ENCODE data around the gene PACRG.

Gene PACRG

DNA sequence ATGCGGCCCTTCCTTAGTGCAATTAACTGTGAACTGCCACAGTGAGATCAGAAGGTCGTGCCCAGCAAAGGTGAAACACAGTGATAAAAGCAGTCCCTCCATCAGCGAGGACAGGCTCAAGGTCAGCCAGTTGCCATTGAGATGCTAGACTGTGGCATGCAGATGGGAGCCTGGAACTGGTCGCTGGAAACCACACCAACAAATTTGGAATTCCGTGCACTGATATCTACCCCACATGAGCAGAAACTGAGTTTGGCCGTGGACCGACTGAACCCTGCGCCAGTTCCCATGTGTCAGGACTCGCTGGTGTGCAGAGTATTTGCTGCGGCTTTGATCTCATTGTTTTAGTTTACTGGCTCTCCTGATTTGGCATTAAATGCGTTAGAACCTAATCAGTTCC lies 561.1 kb downstream of the PACRG start:
- no peak for DNase-seq (ENCODE audit: low read depth)

DNA sequence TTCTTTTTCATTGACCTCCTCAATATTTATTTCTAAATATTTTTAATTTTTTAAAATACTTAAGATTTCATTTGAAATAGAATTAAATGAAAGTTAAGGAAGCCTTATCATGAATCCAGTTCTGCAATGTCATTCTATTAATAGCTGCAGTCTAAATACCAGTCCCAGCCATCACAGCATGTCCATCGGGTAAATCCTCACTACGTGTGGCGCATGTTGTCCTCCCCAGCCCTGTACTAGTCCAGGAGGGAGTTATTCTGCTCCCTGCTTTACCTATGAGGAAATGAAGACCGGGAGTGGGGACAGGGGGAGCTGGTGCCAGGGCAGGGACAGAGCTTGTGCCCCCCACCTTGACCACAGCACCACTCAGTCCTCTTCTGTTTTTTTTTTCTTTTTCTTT lies 561.7 kb downstream of the PACRG start:
- no peak for DNase-seq (ENCODE audit: low read depth)

DNA sequence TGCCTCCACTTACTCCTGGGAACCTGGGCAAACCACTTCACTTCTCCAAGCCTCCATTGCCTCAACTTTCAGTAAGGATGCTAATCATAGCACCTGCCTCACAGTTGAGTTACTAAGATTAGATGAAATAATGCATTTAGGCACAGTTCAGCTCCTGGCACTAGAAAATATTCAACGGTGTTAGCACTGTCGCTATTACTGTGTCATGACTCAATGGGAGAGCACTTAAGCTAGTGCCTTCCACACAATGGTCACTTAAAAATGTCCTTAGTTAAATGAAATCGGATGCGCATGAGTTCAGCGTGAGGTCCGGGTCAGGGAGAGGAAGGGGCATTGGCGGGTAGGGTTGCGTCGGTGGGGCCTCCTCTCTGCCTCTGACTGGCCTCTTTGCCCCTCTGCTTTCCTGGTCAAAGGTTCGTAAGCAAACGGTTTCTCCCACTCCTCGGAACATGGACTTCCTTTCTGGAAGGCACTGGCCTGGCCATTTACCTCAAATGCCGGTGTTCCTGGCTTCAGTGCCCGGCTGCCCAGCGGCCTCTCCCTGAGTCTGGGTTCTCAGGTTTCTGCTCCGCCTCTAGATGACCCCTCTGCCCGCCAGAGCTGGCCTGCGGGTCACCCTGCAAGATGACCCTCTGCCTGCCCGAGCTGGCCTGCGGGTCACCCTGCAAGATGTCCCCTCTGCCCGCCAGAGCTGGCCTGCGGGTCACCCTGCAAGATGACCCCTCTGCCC lies 562.9 kb downstream of the PACRG start:
- DNase-seq (ENCODE audit: low read depth): no peak

DNA sequence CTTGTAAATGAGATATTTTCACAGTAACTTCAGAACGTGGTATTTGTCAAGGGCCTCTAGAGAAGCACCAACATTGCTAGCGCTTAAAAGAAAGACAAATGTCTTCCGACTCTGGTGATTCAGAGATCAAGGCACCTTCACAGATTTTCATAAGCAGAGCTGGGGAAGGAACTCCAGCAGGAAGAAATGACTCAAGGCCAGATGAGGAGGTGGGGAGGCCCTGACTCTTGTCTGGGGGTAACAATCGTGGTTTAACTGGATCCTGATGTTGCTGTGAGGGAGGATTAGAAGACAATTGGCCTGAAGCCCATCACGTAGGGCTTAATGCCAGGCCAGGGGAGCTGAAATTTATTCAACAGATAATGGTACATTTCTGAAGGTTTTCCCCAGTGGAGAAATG lies 563.8 kb downstream of the PACRG start:
- DNase-seq (ENCODE audit: low read depth): no peak

DNA sequence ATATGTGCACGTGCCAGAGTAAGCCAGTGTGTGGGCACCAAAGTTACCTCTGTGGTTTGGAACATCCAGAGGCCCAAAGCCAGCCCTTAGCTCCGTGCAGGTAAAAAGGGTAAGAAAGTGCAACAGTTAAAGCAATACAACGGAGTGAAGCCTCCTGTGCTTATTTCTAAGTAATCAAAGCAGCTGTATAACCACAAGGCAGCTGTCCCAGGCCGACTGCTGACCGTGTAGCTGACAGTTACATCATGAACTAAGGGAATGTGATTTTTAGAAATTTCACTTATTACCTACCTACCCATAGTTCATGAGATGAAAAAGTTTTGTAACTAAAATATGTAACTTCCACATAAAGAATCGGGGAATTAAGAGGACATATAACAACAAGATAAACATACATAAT lies 565.5 kb downstream of the PACRG start:
- DNase-seq (ENCODE audit: low read depth): no peak

DNA sequence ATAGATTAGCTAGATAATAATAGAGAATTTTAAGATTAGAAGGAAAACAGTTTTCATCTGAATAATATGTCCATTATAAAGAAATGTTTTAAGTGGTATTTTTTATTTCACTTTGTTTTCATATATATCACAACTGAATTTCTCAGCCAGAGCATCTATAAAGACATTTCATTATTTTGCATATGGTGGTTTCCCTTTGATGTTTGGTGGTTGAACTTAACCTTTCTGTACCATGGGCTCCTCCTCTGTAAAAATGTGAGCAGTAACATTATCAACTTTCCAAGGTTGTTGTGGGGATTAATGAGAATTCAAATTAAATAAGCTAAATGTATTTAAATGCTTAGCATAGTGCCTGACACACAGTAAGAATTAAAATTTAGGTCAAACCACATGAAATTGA lies 567.0 kb downstream of the PACRG start:
- DNase-seq (ENCODE audit: low read depth): no peak

DNA sequence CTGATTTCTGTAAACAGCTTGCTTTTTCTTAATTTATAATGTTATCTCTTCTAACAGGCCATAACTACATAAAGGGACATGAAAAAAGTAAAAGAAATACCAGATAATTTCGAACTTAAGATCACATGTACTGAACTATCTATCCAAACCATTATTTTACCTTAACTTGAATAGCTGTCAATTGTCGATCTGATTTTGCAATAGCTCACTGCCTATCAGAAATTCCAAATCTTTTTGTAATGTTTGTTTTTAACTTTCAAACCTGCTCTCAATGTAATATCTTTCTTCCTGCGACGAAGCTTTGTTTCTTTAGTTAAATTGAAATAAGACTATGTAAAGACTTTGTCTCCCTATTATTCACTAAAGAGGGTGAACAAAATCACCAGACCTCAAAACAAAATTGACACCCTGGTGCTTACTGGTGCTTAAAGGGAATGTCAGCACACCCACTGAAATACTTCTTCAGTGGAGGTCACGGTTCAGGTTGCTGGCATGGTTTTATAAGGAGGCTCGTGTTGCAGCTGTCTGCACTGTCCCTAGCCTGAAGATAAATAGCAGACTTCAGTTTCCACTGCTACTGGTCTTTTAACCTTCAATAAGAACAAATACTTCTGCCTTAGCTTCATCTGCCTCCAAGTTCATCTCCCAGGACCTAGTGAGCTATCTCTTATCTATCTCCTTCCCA lies 569.2 kb downstream of the PACRG start:
- no peak for DNase-seq (ENCODE audit: low read depth)

DNA sequence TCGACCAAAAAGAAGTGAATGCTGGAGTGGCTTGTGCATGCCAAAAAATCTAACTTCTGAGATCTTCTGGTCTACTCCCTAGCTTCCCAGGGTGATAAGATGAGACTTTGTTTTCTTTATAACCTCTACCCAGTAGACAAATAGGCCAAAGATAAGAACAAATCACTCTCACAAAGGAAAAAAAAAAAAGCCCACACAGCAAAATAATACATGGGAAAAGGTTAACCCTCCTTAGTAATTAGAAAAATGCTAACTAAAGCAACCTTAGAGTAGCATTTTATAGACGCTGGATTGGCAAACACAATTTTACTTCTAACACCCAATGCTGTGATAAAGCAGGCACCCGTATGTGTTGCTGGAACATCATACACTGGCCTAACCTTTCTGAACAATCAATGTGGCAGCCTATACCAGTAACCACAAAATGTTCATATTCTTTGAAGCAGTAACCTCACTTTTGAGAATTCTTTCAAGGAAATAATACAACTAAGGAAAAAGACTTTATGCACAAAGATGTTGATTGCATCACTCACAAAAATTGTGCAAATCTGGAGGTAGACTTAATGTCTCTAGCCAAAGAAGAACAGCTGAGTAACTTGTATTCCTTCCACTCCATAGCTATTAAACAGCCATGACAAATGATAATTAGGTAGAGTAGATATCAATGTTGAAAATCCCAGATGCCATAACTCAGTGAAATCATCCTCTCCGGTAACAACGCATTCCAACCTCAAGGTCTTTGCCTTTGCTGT lies 570.5 kb downstream of the PACRG start:
- DNase-seq (ENCODE audit: low read depth): no peak

DNA sequence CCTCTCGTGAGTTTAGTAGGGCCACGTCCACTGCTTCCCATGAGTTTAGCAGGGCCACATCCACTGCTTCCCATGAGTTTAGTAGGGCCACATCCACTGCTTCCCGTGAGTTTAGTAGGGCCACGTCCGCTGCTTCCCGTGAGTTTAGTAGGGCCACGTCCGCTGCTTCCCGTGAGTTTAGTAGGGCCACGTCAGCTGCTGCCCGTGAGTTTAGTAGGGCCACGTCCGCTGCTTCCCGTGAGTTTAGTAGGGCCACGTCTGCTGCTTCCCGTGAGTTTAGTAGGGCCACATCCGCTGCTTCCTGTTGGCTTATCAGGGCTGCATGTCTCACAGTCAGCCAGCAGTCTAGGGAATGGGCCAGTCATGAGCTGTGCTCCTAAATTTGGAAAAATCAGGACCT lies 573.1 kb downstream of the PACRG start:
- DNase-seq (ENCODE audit: low read depth): no peak

DNA sequence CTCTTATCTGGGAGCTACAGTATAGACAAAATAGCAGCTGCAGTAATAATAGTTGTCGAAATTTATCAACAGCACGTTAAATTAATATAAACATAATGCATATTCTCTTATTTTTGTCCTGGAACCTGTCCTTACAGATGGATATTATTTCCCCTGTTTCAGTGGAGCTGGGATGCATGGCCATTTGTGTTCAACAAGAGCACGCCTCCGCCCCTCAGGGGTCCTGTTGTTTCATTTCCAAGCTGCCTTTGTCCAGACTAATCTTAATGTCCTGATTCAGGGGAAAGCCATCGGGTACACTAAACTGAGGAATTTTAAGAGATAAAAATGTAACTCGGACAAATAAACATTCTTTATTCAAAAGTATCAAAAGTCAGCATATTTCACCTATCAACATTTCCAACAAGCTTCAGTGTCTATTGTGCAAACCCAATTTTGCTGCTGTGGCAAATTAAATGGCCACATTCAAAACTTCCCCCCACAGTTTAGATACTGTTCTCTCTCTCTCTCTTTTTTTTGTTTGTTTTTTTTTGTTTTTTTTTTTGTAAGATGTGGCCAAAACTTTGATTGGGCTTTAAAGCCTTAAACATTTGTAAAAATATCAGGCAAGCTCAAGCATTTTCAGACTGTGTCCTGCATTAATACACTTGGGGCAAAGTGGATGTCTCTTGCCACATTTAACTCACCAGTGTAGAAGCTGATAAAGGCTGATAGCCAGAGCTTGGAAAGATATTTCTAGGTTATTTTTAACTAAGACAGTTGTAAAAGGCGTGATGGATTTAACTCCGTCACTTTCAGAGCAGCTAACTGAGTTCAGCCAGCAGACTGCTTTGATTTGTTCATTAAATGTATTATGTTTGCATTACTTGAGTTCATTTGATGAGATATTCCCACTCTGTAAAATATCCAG lies 574.2 kb downstream of the PACRG start:
- no peak for DNase-seq (ENCODE audit: low read depth)

DNA sequence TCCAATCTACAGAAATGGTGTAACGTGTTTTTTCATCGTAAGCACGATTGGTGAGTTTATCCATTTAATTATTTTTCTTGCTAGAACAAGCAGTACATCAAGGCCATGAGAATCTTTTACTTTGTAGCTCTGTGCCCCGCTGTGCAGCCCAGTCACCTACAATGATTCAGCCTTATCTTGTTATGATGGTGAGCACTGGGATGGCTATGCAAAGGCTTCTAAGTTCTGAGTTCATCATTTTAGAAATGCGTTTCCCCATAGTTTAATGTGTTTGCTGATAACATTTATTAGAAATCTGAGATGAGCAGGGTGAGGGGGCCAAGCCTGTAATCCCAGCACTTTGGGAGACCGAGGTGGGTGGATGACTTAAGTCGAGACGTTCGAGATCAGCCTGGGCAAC lies 575.0 kb downstream of the PACRG start:
- no peak for DNase-seq (ENCODE audit: low read depth)

DNA sequence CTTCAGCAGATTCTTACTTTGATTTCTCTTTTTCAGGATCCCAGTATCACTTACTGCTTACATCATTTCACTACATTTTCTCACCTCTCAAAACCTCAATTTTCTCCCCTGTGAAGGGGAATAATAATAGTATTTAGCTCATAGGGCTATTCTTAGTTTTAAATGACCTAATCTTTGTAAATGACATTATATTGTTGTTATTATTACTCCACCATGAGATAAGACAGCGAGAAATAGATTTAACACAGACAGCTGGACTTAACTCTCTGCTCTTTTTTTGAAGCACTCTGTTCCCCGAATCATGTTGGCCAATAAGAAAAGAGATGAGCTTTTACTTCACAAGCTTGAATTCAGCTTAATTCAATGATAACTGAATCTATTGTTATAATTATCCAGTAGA lies 578.2 kb downstream of the PACRG start:
- no peak for DNase-seq (ENCODE audit: low read depth)

DNA sequence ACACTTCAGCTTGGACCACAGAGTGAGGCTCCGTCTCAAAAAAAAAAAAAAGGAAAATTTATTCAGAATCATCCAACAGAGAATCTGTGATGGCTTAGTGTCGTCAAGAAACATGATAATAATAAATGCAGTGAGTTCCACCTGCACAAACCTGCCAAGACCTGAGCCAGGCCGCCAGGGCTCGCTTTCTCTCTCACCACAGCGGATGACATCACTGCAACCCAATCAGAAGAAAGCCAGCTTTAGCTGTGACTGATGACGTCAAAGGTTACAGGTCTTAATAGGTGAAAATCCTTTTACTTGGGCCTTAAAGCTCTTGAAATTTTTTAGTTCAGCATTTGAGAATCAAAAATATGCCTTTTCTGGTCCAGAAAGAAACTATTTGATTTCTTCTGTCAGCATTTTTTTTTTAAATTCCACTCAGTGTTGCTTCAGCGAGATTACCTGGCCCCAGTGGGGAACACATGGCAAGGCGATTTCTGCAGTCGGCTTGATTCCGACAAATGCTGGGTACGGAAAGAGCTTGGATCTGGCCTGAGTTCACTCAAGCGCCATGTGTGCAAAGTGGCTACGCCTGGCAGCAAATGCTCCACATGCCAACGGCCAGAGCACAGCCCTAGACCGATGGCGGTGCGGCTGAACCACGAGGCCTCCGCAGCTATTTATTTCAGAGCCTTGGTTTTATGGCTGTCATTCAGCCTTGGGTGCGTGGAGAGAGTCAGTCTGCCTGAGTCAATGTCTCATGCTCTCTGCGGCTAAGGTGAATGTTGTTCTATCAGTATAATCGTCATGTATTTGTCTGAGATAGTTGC lies 581.1 kb downstream of the PACRG start:
- DNase-seq (ENCODE audit: low read depth): no peak

DNA sequence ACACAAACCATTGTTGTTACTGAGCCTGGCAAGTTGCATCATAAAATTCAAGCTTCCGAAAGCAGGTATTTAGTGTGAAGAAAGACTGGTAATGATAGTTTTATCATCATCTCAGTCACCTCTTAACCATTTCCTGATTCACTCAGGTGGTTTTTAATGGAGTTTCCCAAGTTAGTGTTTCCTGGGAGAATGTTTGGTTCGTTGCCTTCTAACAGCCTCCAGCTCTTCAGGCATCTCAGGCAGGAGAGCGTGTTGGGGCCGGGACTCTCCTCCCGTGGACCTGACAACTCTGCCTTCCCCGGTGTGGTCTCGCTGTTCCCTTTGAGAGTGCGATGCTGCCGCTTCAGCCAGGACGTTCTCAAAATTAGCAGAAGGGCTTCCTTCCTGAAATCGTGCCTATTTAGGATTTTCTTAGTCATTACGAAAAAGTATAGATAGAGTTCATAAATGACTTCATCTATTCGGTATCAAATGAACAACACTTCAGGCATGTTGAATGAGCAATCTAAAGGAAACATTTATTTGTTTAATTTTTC lies 581.8 kb downstream of the PACRG start:
- no peak for DNase-seq (ENCODE audit: low read depth)

DNA sequence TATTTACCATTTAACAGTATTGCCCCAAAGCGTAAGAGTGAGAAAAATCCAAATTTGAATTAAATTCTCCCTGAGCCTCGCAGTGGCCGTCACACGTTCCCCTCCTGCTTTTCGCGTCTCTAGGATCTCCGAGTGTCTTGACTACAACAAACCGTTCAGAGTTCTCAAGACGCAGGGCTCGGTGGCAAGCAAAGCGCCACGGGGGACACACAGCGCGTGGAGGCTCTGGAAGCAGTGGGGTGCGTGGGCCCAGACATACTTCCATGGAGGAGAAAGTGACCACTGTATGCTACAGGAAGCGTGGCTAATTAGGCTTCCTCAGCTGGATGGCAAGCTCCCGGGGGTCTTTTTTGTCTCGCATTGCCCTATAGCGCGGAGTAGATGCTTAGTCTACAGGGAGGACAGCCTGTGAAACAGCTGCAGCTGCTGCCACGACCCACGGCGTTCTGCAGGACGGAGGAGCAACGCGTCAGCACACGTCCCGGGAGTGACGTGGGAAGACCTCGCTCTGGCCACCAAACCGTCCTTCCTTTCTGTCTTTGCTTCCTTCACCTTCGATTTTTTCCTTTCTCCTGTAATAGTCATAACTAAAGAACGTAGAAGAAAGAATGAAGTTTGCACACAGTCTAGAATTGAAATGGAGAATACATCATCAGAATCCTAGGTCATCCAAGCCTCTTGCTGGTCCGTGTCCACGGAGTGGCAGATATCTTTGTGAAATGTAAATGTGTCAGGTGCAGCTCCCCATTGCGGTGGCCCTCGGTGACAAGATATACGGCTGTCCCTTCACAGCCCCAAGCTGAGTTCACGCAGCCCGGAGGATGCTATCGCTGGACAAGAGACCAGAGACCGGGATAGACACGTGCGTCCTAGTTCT lies 582.6 kb downstream of the PACRG start:
- no peak for DNase-seq (ENCODE audit: low read depth)

DNA sequence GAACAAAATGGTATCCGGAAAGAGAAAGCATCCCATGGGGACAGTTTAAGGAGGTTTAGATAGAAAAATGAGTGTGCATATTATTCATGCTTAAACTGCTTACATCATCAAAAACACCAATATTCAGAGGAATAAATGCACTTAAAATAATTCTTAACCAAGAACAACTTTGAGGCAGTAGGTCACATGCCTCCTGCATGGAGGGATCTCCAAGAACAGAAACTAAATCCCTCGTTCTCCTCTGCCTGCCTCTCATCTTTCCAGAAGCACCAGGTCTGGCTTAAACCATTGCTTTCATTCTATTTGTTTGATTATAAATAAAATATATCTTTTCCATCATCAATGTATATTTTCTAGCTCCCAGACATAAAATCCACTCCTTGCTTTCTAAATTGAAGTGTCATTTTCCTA lies 583.2 kb downstream of the PACRG start:
- DNase-seq (ENCODE audit: low read depth): no peak

DNA sequence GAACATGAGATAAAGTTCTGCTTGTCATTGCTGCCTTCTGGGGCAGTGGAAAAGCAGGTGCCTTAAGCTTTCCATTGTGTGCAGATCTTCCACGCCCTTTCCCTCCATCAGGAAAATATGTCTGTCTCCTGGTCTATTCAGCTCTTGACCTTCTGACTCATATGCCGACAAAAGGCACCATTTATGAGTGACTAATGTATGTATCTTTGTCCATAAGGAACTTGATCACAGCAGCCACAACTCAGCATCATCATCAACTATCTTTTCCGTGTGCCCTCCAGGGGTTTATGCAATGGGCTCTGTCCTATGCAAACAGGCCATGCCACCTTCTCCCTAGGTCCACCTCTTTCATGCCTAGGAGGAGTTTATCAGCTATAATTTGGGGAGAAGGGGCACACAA lies 584.1 kb downstream of the PACRG start:
- DNase-seq (ENCODE audit: low read depth): no peak

DNA sequence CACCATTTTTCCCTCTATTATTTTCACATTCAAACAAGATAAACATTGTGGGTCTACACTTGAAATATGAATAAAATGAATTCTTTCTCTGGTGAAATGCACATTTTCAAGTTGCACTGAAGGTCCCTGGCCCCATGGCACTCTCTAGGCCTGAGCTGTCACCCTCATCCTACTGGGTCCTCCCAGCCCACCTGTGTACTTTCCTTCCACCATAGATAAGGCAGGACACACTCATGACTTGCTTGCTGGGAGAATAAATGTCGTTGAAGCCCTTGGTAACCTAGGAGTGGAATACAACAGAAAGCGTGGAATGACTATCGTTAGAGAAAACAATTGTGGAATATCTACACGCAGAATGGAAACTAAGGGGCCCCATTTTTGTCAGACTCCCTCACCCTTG lies 585.8 kb downstream of the PACRG start:
- DNase-seq (ENCODE audit: low read depth): no peak

DNA sequence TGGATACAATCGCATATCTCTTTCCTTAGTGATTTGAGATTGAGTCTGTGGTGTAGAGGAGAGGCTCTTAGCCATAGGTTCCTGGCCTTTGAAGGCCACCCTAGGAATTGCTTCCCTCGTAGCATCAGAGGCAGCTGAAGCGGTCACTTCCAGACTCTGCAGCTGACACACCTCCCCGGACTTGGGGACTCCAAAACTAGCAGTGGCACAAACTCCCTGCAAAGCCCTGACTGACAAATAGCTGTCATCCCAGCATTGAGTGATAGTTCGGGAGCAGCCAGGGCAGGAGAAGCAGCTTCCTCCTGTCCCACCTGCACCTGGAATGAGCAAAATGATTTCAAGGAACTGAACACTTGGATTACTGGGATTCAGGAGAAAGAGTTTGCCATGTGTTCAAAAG lies 586.2 kb downstream of the PACRG start:
- DNase-seq (ENCODE audit: low read depth): no peak

Data from stimulated activated CD8-positive, alpha-beta memory T cell treated with anti-CD3 and anti-CD28 coated beads, Interleukin-12 subunit alpha, Interleukin-12 subunit beta, amount 100 ng/mL, for 1 hour (primary cell).